ENCODE data around the gene RBM18.

GRCh38 chr9:122200960-122201595, 63.6 kb downstream of the RBM18 start:
- no peak for TF ChIP-seq CTCF (IDR thresholded peaks at IDR 0.05)
- TF ChIP-seq EZH2phosphoT487 (IDR thresholded peaks at IDR 0.05) = no peak
